ENCODE results near the gene DLG2.

DNA sequence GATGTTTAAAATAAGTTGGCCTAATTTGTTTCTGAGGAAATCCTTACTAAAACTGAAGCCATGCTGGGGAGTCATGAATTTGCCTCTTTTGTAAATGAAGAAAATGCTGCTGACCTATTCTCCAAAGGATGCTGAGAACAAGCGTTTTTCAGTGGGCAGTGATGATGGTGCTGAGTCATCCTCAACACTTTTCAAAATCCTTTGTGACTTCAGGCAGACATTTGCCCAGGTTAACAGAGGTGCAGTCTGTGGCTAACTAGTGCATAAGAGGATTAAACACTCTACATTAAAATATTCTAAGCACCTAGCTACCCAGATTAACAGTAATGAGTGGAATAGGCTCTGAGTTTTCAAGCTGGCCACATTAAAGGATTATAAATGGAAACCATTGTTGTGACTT is 509.0 kb downstream of the DLG2 start:
- TF ChIP-seq, protein P1, sequence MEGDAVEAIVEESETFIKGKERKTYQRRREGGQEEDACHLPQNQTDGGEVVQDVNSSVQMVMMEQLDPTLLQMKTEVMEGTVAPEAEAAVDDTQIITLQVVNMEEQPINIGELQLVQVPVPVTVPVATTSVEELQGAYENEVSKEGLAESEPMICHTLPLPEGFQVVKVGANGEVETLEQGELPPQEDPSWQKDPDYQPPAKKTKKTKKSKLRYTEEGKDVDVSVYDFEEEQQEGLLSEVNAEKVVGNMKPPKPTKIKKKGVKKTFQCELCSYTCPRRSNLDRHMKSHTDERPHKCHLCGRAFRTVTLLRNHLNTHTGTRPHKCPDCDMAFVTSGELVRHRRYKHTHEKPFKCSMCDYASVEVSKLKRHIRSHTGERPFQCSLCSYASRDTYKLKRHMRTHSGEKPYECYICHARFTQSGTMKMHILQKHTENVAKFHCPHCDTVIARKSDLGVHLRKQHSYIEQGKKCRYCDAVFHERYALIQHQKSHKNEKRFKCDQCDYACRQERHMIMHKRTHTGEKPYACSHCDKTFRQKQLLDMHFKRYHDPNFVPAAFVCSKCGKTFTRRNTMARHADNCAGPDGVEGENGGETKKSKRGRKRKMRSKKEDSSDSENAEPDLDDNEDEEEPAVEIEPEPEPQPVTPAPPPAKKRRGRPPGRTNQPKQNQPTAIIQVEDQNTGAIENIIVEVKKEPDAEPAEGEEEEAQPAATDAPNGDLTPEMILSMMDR (IDR thresholded peaks at IDR 0.05 in 4 of 5, conservative IDR thresholded peaks at IDR 0.05 in 1 of 5), result no peak
- TF ChIP-seq POLR2A (IDR thresholded peaks at IDR 0.05), result no peak
